ENCODE data around the gene COMMD4.

- TF ChIP-seq CTCF (IDR thresholded peaks at IDR 0.05): no peak
- no peak for TF ChIP-seq POLR2AphosphoS5 (IDR thresholded peaks at IDR 0.05)
- TF ChIP-seq POLR2A (IDR thresholded peaks at IDR 0.05): no peak
These were observed 26.3 kb downstream of the COMMD4 start for GRCh38 chr15:75361989-75362641.

All from suprapubic skin (tissue), 4 donors.